HCT116 (cell line): ENCODE measurements around the gene SAMD4A. TPM values are rescaled to one million over a fixed set of nuclear protein-coding genes. Genes with fewer than 3 reads are reported as not detected.

ENCODE experiments used
- ATAC-seq: fragments of 200-7000 bp; cut with Tn5 transposase; 2 replicates; pipeline ENCODE4 v1.9.1; 2020; ENCODE audit warnings: mild to moderate bottlenecking, moderate library complexity
- BruUV-seq: library from RNA; stranded (reverse); fragments of 400-500 nt; replicated peaks from 2 replicates; lab custom pipeline; 2021; lab: Mats Ljungman, UMichigan
- CTCF ChIA-PET: fragments of 300-600 bp; sonication (Branson Sonifier 250); formaldehyde crosslinking; loops from one replicate; lab custom pipeline; 2021; ENCODE audit warnings: antibody characterized with exemption; lab: Charles Lee
- POLR2A ChIA-PET: fragments of 300-600, 350-600 bp; sonication (Branson Sonifier 250); formaldehyde crosslinking; loops from one replicate; lab custom pipeline; 2021; ENCODE audit warnings: antibody characterized with exemption; lab: Charles Lee
- RAD21 ChIA-PET, 2 experiments: fragments of 300-600 bp; sonication (Branson Sonifier 250); formaldehyde crosslinking; loops; one replicate each; lab custom pipeline; 2023; ENCODE audit warnings: low total read pairs in 2 of 2; ENCODE audit not compliant: uncharacterized antibody in 2 of 2, unreplicated experiment in 2 of 2, low non-redundant PET in 1 of 2; lab: Charles Lee
- DNase-seq: peaks from one replicate; pipeline ENCODE4 v3.0.0-alpha.2; 2010; ENCODE audit warnings: low read depth, low spot score
- H2AFZ ChIP-seq: fragments of 200-600 bp; shearing (Covaris generic), sonication (generic); 2 replicates; pipeline ENCODE4 v1.6.1; 2017; ENCODE audit warnings: low read depth, mixed run types, mixed read lengths, antibody characterized with exemption, low read length; ENCODE audit not compliant: poor library complexity, severe bottlenecking
- H3K27ac ChIP-seq: 2 replicates; pipeline ENCODE4 v1.5.1; 2012; ENCODE audit warnings: low read depth, low read length
- H3K27me3 ChIP-seq: fragments of 200-600 bp; sonication (generic); 2 replicates; pipeline ENCODE4 v1.6.1; 2016; ENCODE audit warnings: mixed run types, low read length, mixed read lengths; ENCODE audit not compliant: insufficient read depth
- H3K36me3 ChIP-seq, 2 experiments: fragments of 200-500 bp in 1 of 2; fragments of 200-600 bp in 1 of 2; sonication (Bioruptor generic) in 1 of 2; sonication (generic) in 1 of 2; 2 replicates each; pipeline versions ENCODE4 v1.5.1 to v1.6.1; 2014 to 2016; ENCODE audit warnings: low read length in 2 of 2, inconsistent platforms in 1 of 2, mixed read lengths in 1 of 2, mixed run types in 1 of 2; ENCODE audit not compliant: insufficient read depth in 2 of 2, control insufficient read depth in 1 of 2
- H3K4me1 ChIP-seq, 2 experiments: fragments of 200-600 bp in 1 of 2; sonication (generic) in 1 of 2; 2 replicates each; pipeline versions ENCODE4 v1.5.1 to v1.6.1; 2012 to 2017; ENCODE audit warnings: low read length in 2 of 2, inconsistent platforms in 1 of 2, mild to moderate bottlenecking in 1 of 2, mixed read lengths in 1 of 2, mixed run types in 1 of 2, moderate library complexity in 1 of 2; ENCODE audit not compliant: insufficient read depth in 2 of 2, control insufficient read depth in 1 of 2
- H3K4me2 ChIP-seq: fragments of 200-600 bp; sonication (generic); 2 replicates; pipeline ENCODE4 v1.6.1; 2017; ENCODE audit warnings: mixed run types, low read length, mixed read lengths
- H3K4me3 ChIP-seq, 2 experiments: fragments of 200-600 bp in 1 of 2; sonication (generic) in 1 of 2; replicated peaks in 1 of 2; 2 replicates each; pipeline ENCODE4 v1.5.1; 2011 to 2016; ENCODE audit warnings: low read length in 2 of 2, control low read depth in 1 of 2, low read depth in 1 of 2, mild to moderate bottlenecking in 1 of 2, mixed read lengths in 1 of 2, mixed run types in 1 of 2
- H3K79me2 ChIP-seq: fragments of 200-600 bp; sonication (generic); 2 replicates; pipeline ENCODE4 v1.6.1; 2017; ENCODE audit warnings: mild to moderate bottlenecking, mixed run types, low read length, moderate library complexity, mixed read lengths; ENCODE audit not compliant: insufficient read depth
- H3K9ac ChIP-seq: fragments of 200-600 bp; sonication (generic); 2 replicates; pipeline ENCODE4 v1.6.1; 2016; ENCODE audit warnings: low read length, mixed read lengths
- H3K9me2 ChIP-seq: fragments of 200-600 bp; sonication (generic), shearing (Covaris generic); 2 replicates; pipeline ENCODE4 v1.6.1; 2017; ENCODE audit warnings: mixed run types, mild to moderate bottlenecking, moderate library complexity; ENCODE audit not compliant: insufficient read depth
- H3K9me3 ChIP-seq, 2 experiments: fragments of 200-500 bp in 1 of 2; fragments of 200-600 bp in 1 of 2; sonication (Bioruptor generic) in 1 of 2; sonication (generic) in 1 of 2; 2 replicates each; pipeline ENCODE4 v1.6.1; 2014 to 2017; ENCODE audit warnings: low read length in 2 of 2, mixed read lengths in 2 of 2, inconsistent platforms in 1 of 2, low read depth in 1 of 2, mild to moderate bottlenecking in 1 of 2, mixed run types in 1 of 2, moderate library complexity in 1 of 2; ENCODE audit not compliant: control insufficient read depth in 1 of 2, insufficient read depth in 1 of 2
- H4K20me1 ChIP-seq: fragments of 200-600 bp; sonication (generic), shearing (Covaris generic); 2 replicates; pipeline ENCODE4 v1.6.1; 2017; ENCODE audit warnings: mixed run types, mild to moderate bottlenecking, moderate library complexity; ENCODE audit not compliant: insufficient read depth
- CBX3 ChIP-seq: IDR thresholded peaks from 2 replicates; pipeline ENCODE4 v1.6.1; 2012; ENCODE audit warnings: low read depth
- ELF1 ChIP-seq: IDR thresholded peaks from 2 replicates; pipeline ENCODE4 v1.6.1; 2012; ENCODE audit warnings: low read depth, borderline replicate concordance
- EZH2 ChIP-seq: fragments of 200-600 bp; sonication (generic); IDR thresholded peaks from 2 replicates; pipeline ENCODE4 v1.6.1; 2017; ENCODE audit warnings: antibody characterized with exemption, mixed run types
- POLR2AphosphoS5 ChIP-seq: IDR thresholded peaks from 2 replicates; pipeline ENCODE4 v1.6.1; 2011; ENCODE audit warnings: mild to moderate bottlenecking, low read depth, low read length, moderate library complexity
- RAD21 ChIP-seq: IDR thresholded peaks from 2 replicates; pipeline ENCODE4 v1.6.1; 2012; ENCODE audit warnings: low read depth, mild to moderate bottlenecking
- SP1 ChIP-seq: IDR thresholded peaks from 2 replicates; pipeline ENCODE4 v1.6.1; 2012; ENCODE audit warnings: low read depth
- ZNF274 ChIP-seq: fragments of 200-500 bp; sonication (Bioruptor generic); IDR thresholded peaks from 2 replicates; pipeline ENCODE4 v1.6.1; 2014; ENCODE audit warnings: mild to moderate bottlenecking, low read depth, low read length, inconsistent platforms
- intact Hi-C: fragments of 100-400 bp; cut with micrococcal nuclease; formaldehyde crosslinking; loops from 2 replicates; pipeline ENCODE4 v1.10.0; 2022
- total RNA-seq: library from RNA; stranded (reverse); gene quantifications from one replicate; pipeline ENCODE4 v1.2.1, GENCODE V29; 2021; ENCODE audit not compliant: unreplicated experiment

The SAMD4A gene
- total RNA-seq, 1 experiment from 2014 or later = 9.0 TPM

- intact Hi-C loops = no loop called here
- DNase-seq = no peak
- no peak overlapping the region for H3K4me3 ChIP-seq
- H3K4me1 ChIP-seq = peaks cover 11% of the 10 kb centered on the region in 2 experiments
- H3K9ac ChIP-seq = no peak overlapping the region
- H3K36me3 ChIP-seq = no peaks in the 10 kb centered on the region
- no peaks in the 10 kb centered on the region for H3K27me3 ChIP-seq
- H4K20me1 ChIP-seq = no peaks in the 10 kb centered on the region
- ChIA-PET CTCF (no interaction called here), POLR2A (no interaction called here), RAD21 (no interaction called here)
- ATAC-seq = no peak
- H3K79me2 ChIP-seq = no peaks in the 10 kb centered on the region
- no TSS peak for BruUV-seq
- no peak overlapping the region for H3K27ac ChIP-seq
- no peaks in the 10 kb centered on the region for H3K9me2 ChIP-seq
- H3K9me3 ChIP-seq = no peaks in the 10 kb centered on the region
- H2AFZ ChIP-seq = no peak overlapping the region
- no peak for TF ChIP-seq EZH2
- TF ChIP-seq, all 23 proteins: peak for 0
- no peak overlapping the region for H3K4me2 ChIP-seq
Measured at GRCh38 chr14:54682578-54682977, 115.7 kb downstream of the SAMD4A start.

GRCh38 chr14:54683882-54684794 is 117.2 kb downstream of the SAMD4A start:
- no peaks in the 10 kb centered on the region for H3K79me2 ChIP-seq
- no peak overlapping the region for H3K27ac ChIP-seq
- H3K36me3 ChIP-seq = no peaks in the 10 kb centered on the region
- ChIA-PET CTCF (interaction anchor here (1.4 kb wide), 1 partner anchor 120 kb away, joined by 3 read pairs; no protein-coding TSS in a partner anchor), POLR2A (no interaction called here), RAD21 (interaction anchor here in 1 of 2 experiments (0.9 kb wide), 1 partner anchor 9 kb away, joined by 3 read pairs; no protein-coding TSS in a partner anchor)
- H3K9ac ChIP-seq = no peak overlapping the region
- no peaks in the 10 kb centered on the region for H3K9me2 ChIP-seq
- no peak overlapping the region for H3K4me3 ChIP-seq
- H2AFZ ChIP-seq = no peak overlapping the region
- H3K4me1 ChIP-seq = peaks cover 4 to 7% of the 10 kb centered on the region in 2 experiments; a peak in 3 of 4 replicates
- H3K4me2 ChIP-seq = 0 out of 2 replicates have a peak overlapping the region, but pooled peaks have one; percentile 10
- TF ChIP-seq SP1 = no peak
- no peak for TF ChIP-seq RAD21
- no peak for TF ChIP-seq ZNF274
- TF ChIP-seq ELF1 = no peak
- no peak for TF ChIP-seq POLR2AphosphoS5
- no peak for TF ChIP-seq CBX3
- H4K20me1 ChIP-seq = no peaks in the 10 kb centered on the region
- intact Hi-C loops = no loop called here
- no TSS peak for BruUV-seq
- no peaks in the 10 kb centered on the region for H3K9me3 ChIP-seq
- ATAC-seq (no peak), DNase-seq (no peak)
- no peaks in the 10 kb centered on the region for H3K27me3 ChIP-seq
